IMR-90 (cell line): ENCODE data around the gene HGFAC.

Source experiments
- BHLHE40 ChIP-seq: fragments of 150-350 bp; IDR thresholded peaks from 2 replicates; pipeline ENCODE4 v1.6.1; 2016; ENCODE audit warnings: mild to moderate bottlenecking, low read depth, low read length
- CEBPB ChIP-seq: IDR thresholded peaks from 2 replicates; pipeline ENCODE4 v1.6.1; 2012; ENCODE audit warnings: low read depth, low read length, improper control_type of control experiment
- FOS ChIP-seq: fragments of 150-350 bp; IDR thresholded peaks from 2 replicates; pipeline ENCODE4 v1.6.1; 2016; ENCODE audit warnings: low read depth, low read length
- MAFK ChIP-seq: IDR thresholded peaks from 2 replicates; pipeline ENCODE4 v1.6.1; 2012; ENCODE audit warnings: low read depth, low read length, improper control_type of control experiment
- MAZ ChIP-seq: IDR thresholded peaks from 2 replicates; pipeline ENCODE4 v1.6.1; 2012; ENCODE audit warnings: low read depth, mild to moderate bottlenecking, low read length, improper control_type of control experiment, moderate library complexity, borderline replicate concordance
- MXI1 ChIP-seq: IDR thresholded peaks from 2 replicates; pipeline ENCODE4 v1.6.1; 2012; ENCODE audit warnings: low read depth, mild to moderate bottlenecking, low read length, moderate library complexity, borderline replicate concordance
- POLR2A ChIP-seq: IDR thresholded peaks from 2 replicates; pipeline ENCODE4 v1.6.1; 2012; ENCODE audit warnings: mild to moderate bottlenecking, low read depth, low read length
- RCOR1 ChIP-seq: IDR thresholded peaks from 2 replicates; pipeline ENCODE4 v1.6.1; 2012; ENCODE audit warnings: mild to moderate bottlenecking, low read length, improper control_type of control experiment; ENCODE audit not compliant: insufficient replicate concordance
- RFX5 ChIP-seq: IDR thresholded peaks from 2 replicates; pipeline ENCODE4 v1.8.0; 2012; ENCODE audit warnings: low read depth, mild to moderate bottlenecking, low read length, moderate library complexity
- TF ChIP-seq, protein P1 (sequence below): conservative IDR thresholded peaks from 2 replicates; pipeline ENCODE4 v1.5.1; 2012; ENCODE audit warnings: mild to moderate bottlenecking, low read depth, low read length, improper control_type of control experiment
- TF ChIP-seq, protein P2 (sequence below): fragments of 150-350 bp; IDR thresholded peaks from 2 replicates; pipeline ENCODE4 v1.6.1; 2017; ENCODE audit warnings: mild to moderate bottlenecking, antibody characterized with exemption, low read length, low read depth

- no peak for TF ChIP-seq MXI1
- TF ChIP-seq, protein P1, sequence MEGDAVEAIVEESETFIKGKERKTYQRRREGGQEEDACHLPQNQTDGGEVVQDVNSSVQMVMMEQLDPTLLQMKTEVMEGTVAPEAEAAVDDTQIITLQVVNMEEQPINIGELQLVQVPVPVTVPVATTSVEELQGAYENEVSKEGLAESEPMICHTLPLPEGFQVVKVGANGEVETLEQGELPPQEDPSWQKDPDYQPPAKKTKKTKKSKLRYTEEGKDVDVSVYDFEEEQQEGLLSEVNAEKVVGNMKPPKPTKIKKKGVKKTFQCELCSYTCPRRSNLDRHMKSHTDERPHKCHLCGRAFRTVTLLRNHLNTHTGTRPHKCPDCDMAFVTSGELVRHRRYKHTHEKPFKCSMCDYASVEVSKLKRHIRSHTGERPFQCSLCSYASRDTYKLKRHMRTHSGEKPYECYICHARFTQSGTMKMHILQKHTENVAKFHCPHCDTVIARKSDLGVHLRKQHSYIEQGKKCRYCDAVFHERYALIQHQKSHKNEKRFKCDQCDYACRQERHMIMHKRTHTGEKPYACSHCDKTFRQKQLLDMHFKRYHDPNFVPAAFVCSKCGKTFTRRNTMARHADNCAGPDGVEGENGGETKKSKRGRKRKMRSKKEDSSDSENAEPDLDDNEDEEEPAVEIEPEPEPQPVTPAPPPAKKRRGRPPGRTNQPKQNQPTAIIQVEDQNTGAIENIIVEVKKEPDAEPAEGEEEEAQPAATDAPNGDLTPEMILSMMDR: peak; percentile 28; the same call in 1 of the 2 replicates
- no peak for TF ChIP-seq MAZ
- no peak for TF ChIP-seq RCOR1
- TF ChIP-seq POLR2A: no peak
- TF ChIP-seq BHLHE40: no peak
- TF ChIP-seq, protein P2, sequence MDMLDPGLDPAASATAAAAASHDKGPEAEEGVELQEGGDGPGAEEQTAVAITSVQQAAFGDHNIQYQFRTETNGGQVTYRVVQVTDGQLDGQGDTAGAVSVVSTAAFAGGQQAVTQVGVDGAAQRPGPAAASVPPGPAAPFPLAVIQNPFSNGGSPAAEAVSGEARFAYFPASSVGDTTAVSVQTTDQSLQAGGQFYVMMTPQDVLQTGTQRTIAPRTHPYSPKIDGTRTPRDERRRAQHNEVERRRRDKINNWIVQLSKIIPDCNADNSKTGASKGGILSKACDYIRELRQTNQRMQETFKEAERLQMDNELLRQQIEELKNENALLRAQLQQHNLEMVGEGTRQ: no peak
- TF ChIP-seq RFX5: no peak
- TF ChIP-seq FOS: no peak
- no peak for TF ChIP-seq MAFK
- no peak for TF ChIP-seq CEBPB
Observed at GRCh38 chr4:3452376-3452775, 10.6 kb downstream of the HGFAC start.
